Glutamatergic neuron (in vitro differentiated cells): ENCODE results near the gene POU6F1. TPM values are rescaled to one million over a fixed set of nuclear protein-coding genes. Genes with fewer than 3 reads are reported as not detected.
"Not testable (repeated sequence)": the region's sequence is repeated elsewhere in the genome, so short reads cannot be mapped to it uniquely, and the experiment has no call there.

ENCODE experiments used
- DNase-seq: peaks from one replicate; pipeline ENCODE4 v3.0.0; 2022
- H3K27ac Mint-ChIP-seq: one replicate; pipeline ENCODE4 v1.8.0; 2020; ENCODE audit warnings: mild to moderate bottlenecking, mixed read lengths, inconsistent platforms; ENCODE audit not compliant: unreplicated experiment
- H3K27me3 Mint-ChIP-seq: one replicate; pipeline ENCODE4 v1.8.0; 2020; ENCODE audit warnings: mild to moderate bottlenecking, moderate library complexity, mixed read lengths, inconsistent platforms; ENCODE audit not compliant: unreplicated experiment
- H3K36me3 Mint-ChIP-seq: one replicate; pipeline ENCODE4 v1.8.0; 2020; ENCODE audit warnings: mild to moderate bottlenecking, mixed read lengths, inconsistent platforms; ENCODE audit not compliant: unreplicated experiment
- H3K4me1 Mint-ChIP-seq: one replicate; pipeline ENCODE4 v1.8.0; 2020; ENCODE audit warnings: mild to moderate bottlenecking, low read depth, mixed read lengths, inconsistent platforms; ENCODE audit not compliant: unreplicated experiment
- H3K4me3 Mint-ChIP-seq: one replicate; pipeline ENCODE4 v1.8.0; 2020; ENCODE audit warnings: mild to moderate bottlenecking, mixed read lengths, inconsistent platforms; ENCODE audit not compliant: unreplicated experiment
- H3K9me3 Mint-ChIP-seq: one replicate; pipeline ENCODE4 v1.8.0; 2020; ENCODE audit warnings: mild to moderate bottlenecking, moderate library complexity, mixed read lengths, inconsistent platforms; ENCODE audit not compliant: unreplicated experiment
- CTCF ChIP-seq: fragments of 200-600 bp; sonication (generic); IDR thresholded peaks from one replicate; pipeline ENCODE4 v1.5.0; 2021; ENCODE audit not compliant: partially characterized antibody, unreplicated experiment
- total RNA-seq: library from RNA; stranded (reverse); fragmentation: NEBNext Ultra II Directional; extraction: Animal tissue kit (Norgen Biotek cat#: 25700); gene quantifications from one replicate; pipeline ENCODE4 v1.2.1, GENCODE V29; 2021; ENCODE audit not compliant: unreplicated experiment

The POU6F1 gene
- total RNA-seq, 1 donor from 2014 or later: 6.0 TPM

- Mint-ChIP-seq H3K36me3 (no peaks in the 10 kb centered on the region), H3K4me3 (no peak overlapping the region), H3K4me1 (peaks cover 2% of the 10 kb centered on the region), H3K27ac (no peak overlapping the region), H3K27me3 (no peaks in the 10 kb centered on the region), H3K9me3 (no peaks in the 10 kb centered on the region)
- no peak for TF ChIP-seq CTCF
- DNase-seq: no peak
Observed at GRCh38 chr12:51229116-51229809, 11.4 kb upstream of the POU6F1 start.

GRCh38 chr12:51227962-51228361 lies 10.1 kb upstream of the POU6F1 start:
- Mint-ChIP-seq H3K27me3 (no peaks in the 10 kb centered on the region), H3K4me1 (peaks cover 2% of the 10 kb centered on the region), H3K9me3 (no peaks in the 10 kb centered on the region), H3K27ac (no peak overlapping the region), H3K36me3 (no peaks in the 10 kb centered on the region), H3K4me3 (no peak overlapping the region)
- no peak for DNase-seq
- no peak for TF ChIP-seq CTCF

DNA sequence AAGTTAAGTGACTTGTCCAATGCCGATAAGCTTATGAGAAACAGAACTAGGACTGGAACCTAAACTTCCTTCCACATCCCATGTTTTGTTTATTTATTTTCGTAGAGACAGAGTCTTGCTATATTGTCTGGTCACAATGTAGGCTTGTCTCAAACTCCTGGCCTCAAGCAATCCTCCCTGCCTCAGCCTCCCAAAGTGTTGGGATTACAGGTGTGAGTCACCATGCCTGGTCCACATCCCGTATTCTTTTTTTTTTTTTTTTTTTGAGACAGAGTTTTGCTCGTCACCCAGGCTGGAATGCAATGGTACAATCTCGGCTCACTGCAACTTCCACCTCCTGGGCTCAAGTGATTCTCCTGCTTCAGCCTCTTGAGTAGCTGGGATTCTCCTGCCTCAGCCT lies 9.2 kb upstream of the POU6F1 start:
- not testable (repeated sequence) for DNase-seq, H3K4me3 Mint-ChIP-seq, H3K27ac Mint-ChIP-seq, H3K4me1 Mint-ChIP-seq, H3K27me3 Mint-ChIP-seq, H3K36me3 Mint-ChIP-seq, H3K9me3 Mint-ChIP-seq

DNA sequence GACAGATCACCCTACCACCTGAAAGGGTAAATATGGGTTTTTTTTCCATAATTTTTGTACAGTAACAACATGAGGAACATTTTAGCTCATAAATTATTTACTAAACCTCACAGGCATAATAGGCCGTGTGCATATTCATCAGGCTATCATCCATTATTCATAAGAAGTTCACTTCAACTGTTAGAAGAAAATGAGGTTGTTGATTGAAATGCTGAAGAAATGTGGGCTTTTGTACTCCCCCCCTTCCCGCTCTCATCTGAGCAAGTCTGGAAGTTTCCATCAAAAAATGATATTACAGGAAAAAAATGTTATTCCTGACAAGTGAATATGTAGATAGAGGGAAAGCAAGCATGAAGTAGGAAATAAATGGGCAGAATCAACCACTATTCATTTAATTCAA lies 7.9 kb upstream of the POU6F1 start:
- TF ChIP-seq CTCF: no peak
- no peak for DNase-seq
- no peaks in the 10 kb centered on the region for H3K9me3 Mint-ChIP-seq
- H3K27me3 Mint-ChIP-seq: no peaks in the 10 kb centered on the region
- peaks cover 2% of the 10 kb centered on the region for H3K4me1 Mint-ChIP-seq
- H3K4me3 Mint-ChIP-seq: no peak overlapping the region
- no peaks in the 10 kb centered on the region for H3K36me3 Mint-ChIP-seq
- H3K27ac Mint-ChIP-seq: no peak overlapping the region

GRCh38 chr12:51225234-51225633 lies 7.4 kb upstream of the POU6F1 start:
- Mint-ChIP-seq H3K4me3 (no peak overlapping the region), H3K9me3 (no peaks in the 10 kb centered on the region), H3K27ac (peak overlapping the region; percentile 16), H3K36me3 (no peaks in the 10 kb centered on the region), H3K4me1 (peaks cover 2% of the 10 kb centered on the region), H3K27me3 (no peaks in the 10 kb centered on the region)
- TF ChIP-seq CTCF: no peak
- no peak for DNase-seq
